DOHH2 (cell line): Measurements from ENCODE around the gene PIP4K2A.

Experiments used
- EZH2phosphoT487 ChIP-seq: fragments of 200-600 bp; sonication (generic); IDR thresholded peaks from 2 replicates; pipeline ENCODE4 v1.6.1; 2017; ENCODE audit warnings: borderline replicate concordance, mild to moderate bottlenecking, antibody characterized with exemption, low read length, moderate library complexity, mixed read lengths
- TF ChIP-seq, protein P1 (sequence below): fragments of 200-600 bp; sonication (generic); IDR thresholded peaks from one replicate; pipeline ENCODE4 v1.5.1; 2014; ENCODE audit warnings: antibody characterized with exemption, mild to moderate bottlenecking, low read depth, low read length; ENCODE audit not compliant: poor library complexity, severe bottlenecking

DNA sequence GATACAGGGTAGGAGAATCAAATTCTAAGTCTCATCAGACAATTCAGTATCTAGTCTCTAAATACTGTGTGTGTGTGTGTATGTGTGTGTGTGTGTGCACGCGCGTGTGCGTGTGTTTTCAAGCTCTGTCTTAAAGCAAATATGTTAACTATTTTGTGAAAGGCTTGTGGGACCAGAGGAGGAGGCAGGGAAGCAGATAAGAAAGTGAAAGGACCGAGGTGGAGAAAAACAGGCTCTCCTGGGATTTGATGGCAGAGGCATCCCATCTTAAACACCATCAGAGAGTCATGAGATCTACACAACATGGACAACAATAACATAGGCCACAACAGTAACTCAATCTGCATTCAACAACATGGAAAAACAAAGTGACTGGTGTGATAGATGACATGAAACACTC is 67.1 kb downstream of the PIP4K2A start:
- TF ChIP-seq, protein P1, sequence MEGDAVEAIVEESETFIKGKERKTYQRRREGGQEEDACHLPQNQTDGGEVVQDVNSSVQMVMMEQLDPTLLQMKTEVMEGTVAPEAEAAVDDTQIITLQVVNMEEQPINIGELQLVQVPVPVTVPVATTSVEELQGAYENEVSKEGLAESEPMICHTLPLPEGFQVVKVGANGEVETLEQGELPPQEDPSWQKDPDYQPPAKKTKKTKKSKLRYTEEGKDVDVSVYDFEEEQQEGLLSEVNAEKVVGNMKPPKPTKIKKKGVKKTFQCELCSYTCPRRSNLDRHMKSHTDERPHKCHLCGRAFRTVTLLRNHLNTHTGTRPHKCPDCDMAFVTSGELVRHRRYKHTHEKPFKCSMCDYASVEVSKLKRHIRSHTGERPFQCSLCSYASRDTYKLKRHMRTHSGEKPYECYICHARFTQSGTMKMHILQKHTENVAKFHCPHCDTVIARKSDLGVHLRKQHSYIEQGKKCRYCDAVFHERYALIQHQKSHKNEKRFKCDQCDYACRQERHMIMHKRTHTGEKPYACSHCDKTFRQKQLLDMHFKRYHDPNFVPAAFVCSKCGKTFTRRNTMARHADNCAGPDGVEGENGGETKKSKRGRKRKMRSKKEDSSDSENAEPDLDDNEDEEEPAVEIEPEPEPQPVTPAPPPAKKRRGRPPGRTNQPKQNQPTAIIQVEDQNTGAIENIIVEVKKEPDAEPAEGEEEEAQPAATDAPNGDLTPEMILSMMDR: no peak
- no peak for TF ChIP-seq EZH2phosphoT487
